Measurements from ENCODE around the gene PROP1.

PROP1 gene

GRCh38 chr5:177957241-177957640 is 38.8 kb downstream of the PROP1 start:
- no peak for TF ChIP-seq GATA2 (IDR thresholded peaks at IDR 0.05; ENCODE audit: low read depth, low read length)
- TF ChIP-seq GATA3 (IDR thresholded peaks at IDR 0.05; ENCODE audit: low read depth, low read length): no peak
